Astrocyte (in vitro differentiated cells and primary cell): ENCODE data around the gene PPP1R14C.

Source experiments
- EZH2 ChIP-seq: IDR thresholded peaks from 2 replicates; pipeline ENCODE4 v1.6.1; 2012; ENCODE audit warnings: mild to moderate bottlenecking, low read length, inconsistent platforms; ENCODE audit not compliant: insufficient read depth
- TF ChIP-seq, protein P1 (sequence below): IDR thresholded peaks from 2 replicates; pipeline ENCODE4 v1.5.1; 2011; ENCODE audit warnings: low read depth, mild to moderate bottlenecking, inconsistent platforms, low read length, moderate library complexity; ENCODE audit not compliant: insufficient read depth

DNA sequence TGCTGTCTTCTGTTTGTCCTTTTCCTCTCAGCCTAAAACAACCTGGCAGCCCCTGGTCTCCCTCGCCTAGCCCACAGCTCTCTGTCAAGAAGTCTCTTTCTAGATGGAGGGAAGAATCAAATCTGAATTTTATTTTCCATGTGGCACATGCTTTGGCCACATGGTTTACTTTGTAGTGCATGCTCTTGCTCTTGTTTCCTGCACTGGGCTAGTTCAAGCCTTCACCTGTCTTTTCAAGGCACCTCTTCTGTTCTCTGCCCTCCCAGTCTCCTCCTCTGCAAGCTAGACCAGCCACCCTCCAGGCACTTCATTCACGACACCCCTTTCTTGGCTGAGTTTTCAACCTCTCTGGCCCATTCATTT, 7.6 kb downstream of the PPP1R14C start:
- TF ChIP-seq, protein P1, sequence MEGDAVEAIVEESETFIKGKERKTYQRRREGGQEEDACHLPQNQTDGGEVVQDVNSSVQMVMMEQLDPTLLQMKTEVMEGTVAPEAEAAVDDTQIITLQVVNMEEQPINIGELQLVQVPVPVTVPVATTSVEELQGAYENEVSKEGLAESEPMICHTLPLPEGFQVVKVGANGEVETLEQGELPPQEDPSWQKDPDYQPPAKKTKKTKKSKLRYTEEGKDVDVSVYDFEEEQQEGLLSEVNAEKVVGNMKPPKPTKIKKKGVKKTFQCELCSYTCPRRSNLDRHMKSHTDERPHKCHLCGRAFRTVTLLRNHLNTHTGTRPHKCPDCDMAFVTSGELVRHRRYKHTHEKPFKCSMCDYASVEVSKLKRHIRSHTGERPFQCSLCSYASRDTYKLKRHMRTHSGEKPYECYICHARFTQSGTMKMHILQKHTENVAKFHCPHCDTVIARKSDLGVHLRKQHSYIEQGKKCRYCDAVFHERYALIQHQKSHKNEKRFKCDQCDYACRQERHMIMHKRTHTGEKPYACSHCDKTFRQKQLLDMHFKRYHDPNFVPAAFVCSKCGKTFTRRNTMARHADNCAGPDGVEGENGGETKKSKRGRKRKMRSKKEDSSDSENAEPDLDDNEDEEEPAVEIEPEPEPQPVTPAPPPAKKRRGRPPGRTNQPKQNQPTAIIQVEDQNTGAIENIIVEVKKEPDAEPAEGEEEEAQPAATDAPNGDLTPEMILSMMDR, result no peak
- no peak for TF ChIP-seq EZH2
